ENCODE data around the gene GGTLC1. TPM values are rescaled to one million over a fixed set of nuclear protein-coding genes. Genes with fewer than 3 reads are reported as not detected.
A peak's percentile ranks its signal among the peaks of the same experiment; 100 is the strongest.

Gene GGTLC1
- total RNA-seq, 6 experiments from 2014 or later = not detected

DNA sequence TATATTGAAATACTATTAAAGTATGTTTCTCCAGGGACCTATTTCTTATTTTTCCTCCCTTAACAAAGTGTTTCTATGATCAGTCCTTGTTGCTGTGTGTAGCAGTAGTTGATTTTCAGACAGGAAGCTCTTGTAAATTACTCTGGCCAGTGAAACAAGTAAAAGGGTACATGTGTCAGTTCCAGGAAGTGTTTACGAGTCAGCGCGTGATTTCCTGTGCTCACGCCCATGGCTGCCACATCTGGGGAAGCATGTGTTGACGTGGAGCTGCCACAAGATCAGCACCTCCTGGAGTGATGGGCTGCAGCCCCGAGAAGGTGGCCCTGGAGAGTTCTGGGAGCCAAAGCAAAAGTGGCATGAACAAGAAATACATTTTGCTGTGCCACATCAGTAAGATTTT lies 38.6 kb upstream of the GGTLC1 start:
- Histone ChIP-seq H3K27ac (peak overlapping the region in 1 of 3 donors; percentile 20), H3K9me3 (no peaks in the 10 kb centered on the region), H3K36me3 (no peaks in the 10 kb centered on the region), H3K4me3 (no peak overlapping the region), H3K27me3 (no peaks in the 10 kb centered on the region), H3K4me1 (no peaks in the 10 kb centered on the region)
- TF ChIP-seq POLR2A (IDR thresholded peaks at IDR 0.05) = no peak
- TF ChIP-seq, protein P1, sequence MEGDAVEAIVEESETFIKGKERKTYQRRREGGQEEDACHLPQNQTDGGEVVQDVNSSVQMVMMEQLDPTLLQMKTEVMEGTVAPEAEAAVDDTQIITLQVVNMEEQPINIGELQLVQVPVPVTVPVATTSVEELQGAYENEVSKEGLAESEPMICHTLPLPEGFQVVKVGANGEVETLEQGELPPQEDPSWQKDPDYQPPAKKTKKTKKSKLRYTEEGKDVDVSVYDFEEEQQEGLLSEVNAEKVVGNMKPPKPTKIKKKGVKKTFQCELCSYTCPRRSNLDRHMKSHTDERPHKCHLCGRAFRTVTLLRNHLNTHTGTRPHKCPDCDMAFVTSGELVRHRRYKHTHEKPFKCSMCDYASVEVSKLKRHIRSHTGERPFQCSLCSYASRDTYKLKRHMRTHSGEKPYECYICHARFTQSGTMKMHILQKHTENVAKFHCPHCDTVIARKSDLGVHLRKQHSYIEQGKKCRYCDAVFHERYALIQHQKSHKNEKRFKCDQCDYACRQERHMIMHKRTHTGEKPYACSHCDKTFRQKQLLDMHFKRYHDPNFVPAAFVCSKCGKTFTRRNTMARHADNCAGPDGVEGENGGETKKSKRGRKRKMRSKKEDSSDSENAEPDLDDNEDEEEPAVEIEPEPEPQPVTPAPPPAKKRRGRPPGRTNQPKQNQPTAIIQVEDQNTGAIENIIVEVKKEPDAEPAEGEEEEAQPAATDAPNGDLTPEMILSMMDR (IDR thresholded peaks at IDR 0.05) = no peak
- intact Hi-C loops (cut with DNase I) = no loop called here
- WGBS (ENCODE audit: insufficient coverage, low coverage, low lambda C conversion rate, missing lambda C conversion rate) = 25% methylated on average over 6 of the region's 6 CpGs
- DNase-seq (peak in 2 of 3 donors; percentile 48 to 72), ATAC-seq (peak; percentile 75 to 89 (median 85))

DNA sequence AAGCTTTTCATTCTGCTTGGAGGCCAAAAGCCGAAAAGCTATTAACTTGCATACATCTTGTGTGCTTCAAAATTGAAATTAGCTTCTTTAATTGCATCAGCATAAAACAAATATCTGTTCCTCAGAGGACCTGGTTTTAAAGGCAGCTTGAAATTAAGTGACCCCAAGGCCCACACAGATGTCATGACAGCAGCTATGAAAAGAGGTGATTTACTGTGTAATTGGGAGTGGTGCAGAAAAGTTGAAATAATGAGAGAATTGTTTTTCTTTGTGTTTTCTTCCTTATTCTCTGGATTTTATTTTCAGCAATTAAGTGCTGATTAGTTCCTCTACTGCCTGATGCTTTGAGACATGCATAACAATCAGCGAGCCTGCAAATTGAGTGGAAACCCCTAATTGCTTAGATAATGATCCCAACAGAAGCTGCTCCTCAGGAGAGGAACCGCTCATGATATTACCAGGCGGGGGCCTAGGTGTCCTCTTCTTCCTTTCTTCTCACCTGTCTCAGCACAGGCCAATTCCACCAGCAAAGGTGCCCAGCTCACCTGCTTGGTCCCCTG lies 34.1 kb upstream of the GGTLC1 start:
- Histone ChIP-seq H3K36me3 (no peaks in the 10 kb centered on the region), H3K9me3 (no peaks in the 10 kb centered on the region), H3K4me1 (no peaks in the 10 kb centered on the region), H3K27ac (no peak overlapping the region), H3K27me3 (no peaks in the 10 kb centered on the region), H3K4me3 (no peak overlapping the region)
- ATAC-seq (no peak), DNase-seq (no peak)
- WGBS (ENCODE audit: insufficient coverage, low coverage, low lambda C conversion rate, missing lambda C conversion rate) = 63% methylated on average over 2 of the region's 4 CpGs
- intact Hi-C loops (cut with DNase I) = no loop called here
- TF ChIP-seq, protein P1 (IDR thresholded peaks at IDR 0.05) = no peak
- TF ChIP-seq POLR2A (IDR thresholded peaks at IDR 0.05) = no peak

DNA sequence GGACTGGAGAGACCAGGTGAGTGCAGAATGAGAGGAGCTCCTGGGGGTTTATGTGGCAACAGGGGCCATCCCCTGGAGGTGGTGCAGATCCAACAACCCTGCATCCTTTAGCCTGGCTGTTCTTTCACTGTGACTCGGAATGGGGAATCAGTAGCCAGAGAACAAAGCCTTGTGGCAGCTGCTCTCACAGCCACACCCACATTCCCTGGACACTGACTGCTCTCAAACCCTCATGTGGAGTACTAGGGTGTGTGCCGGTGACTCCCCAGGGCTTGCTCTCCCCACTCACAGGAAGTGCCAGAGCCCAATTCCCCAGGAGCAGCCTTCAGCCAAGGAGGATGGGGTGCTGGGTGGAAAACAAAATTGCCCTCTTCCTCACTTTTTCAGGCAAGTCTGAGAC lies 30.2 kb upstream of the GGTLC1 start:
- no CpG with 5 or more reads among the region's 2 CpGs for WGBS (ENCODE audit: insufficient coverage, low coverage, low lambda C conversion rate, missing lambda C conversion rate)
- H3K27me3 ChIP-seq = no peaks in the 10 kb centered on the region
- no peaks in the 10 kb centered on the region for H3K36me3 ChIP-seq
- H3K27ac ChIP-seq = no peak overlapping the region
- ATAC-seq (no peak), DNase-seq (no peak)
- H3K4me1 ChIP-seq = no peaks in the 10 kb centered on the region
- no peaks in the 10 kb centered on the region for H3K9me3 ChIP-seq
- no peak overlapping the region for H3K4me3 ChIP-seq
- TF ChIP-seq, protein P1 (IDR thresholded peaks at IDR 0.05) = no peak
- no peak for TF ChIP-seq POLR2A (IDR thresholded peaks at IDR 0.05)
- intact Hi-C loops (cut with DNase I) = no loop called here

DNA sequence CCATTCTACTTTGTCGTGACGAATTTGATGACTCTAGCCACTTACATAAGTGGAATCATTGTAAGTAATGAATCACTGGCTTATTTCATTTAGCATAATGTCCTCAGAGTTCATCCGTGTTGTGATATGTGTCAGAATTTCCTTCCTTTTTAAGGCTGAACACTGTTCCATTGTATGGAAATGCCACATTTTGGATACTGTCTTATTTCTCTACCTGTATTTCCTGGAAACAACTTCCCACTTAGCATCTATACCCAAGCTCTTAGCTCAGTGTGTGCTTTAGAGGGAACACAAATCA lies 28.8 kb upstream of the GGTLC1 start:
- 42% methylated on average over 3 of the region's 3 CpGs for WGBS (ENCODE audit: insufficient coverage, low coverage, low lambda C conversion rate, missing lambda C conversion rate)

More for the DNA sequence above, 28.8 kb upstream of the GGTLC1 start:
- TF ChIP-seq, protein P1 (IDR thresholded peaks at IDR 0.05) = no peak
- TF ChIP-seq POLR2A (IDR thresholded peaks at IDR 0.05) = no peak
- intact Hi-C loops (cut with DNase I) = no loop called here
- Histone ChIP-seq H3K27ac (no peak overlapping the region), H3K36me3 (no peaks in the 10 kb centered on the region), H3K4me3 (no peak overlapping the region), H3K9me3 (no peaks in the 10 kb centered on the region), H3K4me1 (no peaks in the 10 kb centered on the region), H3K27me3 (no peaks in the 10 kb centered on the region)
- no peak for ATAC-seq
- no peak for DNase-seq
